SK-N-SH (cell line): ENCODE results near the gene SELENOM.

Experiments used
- EZH2phosphoT487 ChIP-seq: fragments of 200-600 bp; sonication (generic); IDR thresholded peaks from 2 replicates; pipeline ENCODE4 v1.6.1; 2017; ENCODE audit warnings: low read depth, mixed run types, mild to moderate bottlenecking, antibody characterized with exemption, moderate library complexity, borderline replicate concordance
- FOXM1 ChIP-seq: IDR thresholded peaks from 2 replicates; pipeline ENCODE4 v1.4.0; 2012; ENCODE audit warnings: low read depth, mild to moderate bottlenecking
- MAX ChIP-seq: IDR thresholded peaks from 2 replicates; pipeline ENCODE4 v1.4.0; 2012; ENCODE audit warnings: low read depth
- MEF2A ChIP-seq: IDR thresholded peaks from 2 replicates; pipeline ENCODE4 v1.4.0; 2012; ENCODE audit warnings: low read depth, borderline replicate concordance
- MXI1 ChIP-seq: IDR thresholded peaks from 2 replicates; pipeline ENCODE4 v1.6.1; 2012; ENCODE audit warnings: mild to moderate bottlenecking, low read depth, low read length, improper control_type of control experiment
- NRF1 ChIP-seq: IDR thresholded peaks from 2 replicates; pipeline ENCODE4 v1.6.1; 2012; ENCODE audit warnings: low read depth, mild to moderate bottlenecking, low read length
- POLR2AphosphoS5 ChIP-seq: IDR thresholded peaks from 2 replicates; pipeline ENCODE4 v1.6.1; 2012; ENCODE audit warnings: low read depth, low read length
- RAD21 ChIP-seq: IDR thresholded peaks from 2 replicates; pipeline ENCODE4 v1.6.1; 2012; ENCODE audit warnings: mild to moderate bottlenecking, low read length
- RFX5 ChIP-seq: IDR thresholded peaks from 2 replicates; pipeline ENCODE4 v1.6.1; 2012; ENCODE audit warnings: mild to moderate bottlenecking, improper control_type of control experiment, low read length
- SMC3 ChIP-seq: IDR thresholded peaks from 2 replicates; pipeline ENCODE4 v1.6.1; 2012; ENCODE audit warnings: low read depth, low read length, improper control_type of control experiment
- TCF12 ChIP-seq: IDR thresholded peaks from 2 replicates; pipeline ENCODE4 v1.4.0; 2012
- YY1 ChIP-seq: IDR thresholded peaks from 2 replicates; pipeline ENCODE4 v1.4.0; 2012; ENCODE audit warnings: low read depth, mild to moderate bottlenecking
- TF ChIP-seq, protein P1 (sequence below): fragments of 200-600 bp; sonication (generic); IDR thresholded peaks from 2 replicates; pipeline ENCODE4 v1.6.1; 2017; ENCODE audit warnings: antibody characterized with exemption, mild to moderate bottlenecking, moderate library complexity
- TF ChIP-seq, protein P2 (sequence below): IDR thresholded peaks from 2 replicates; pipeline ENCODE4 v1.4.0; 2012; ENCODE audit warnings: low read depth, borderline replicate concordance

DNA sequence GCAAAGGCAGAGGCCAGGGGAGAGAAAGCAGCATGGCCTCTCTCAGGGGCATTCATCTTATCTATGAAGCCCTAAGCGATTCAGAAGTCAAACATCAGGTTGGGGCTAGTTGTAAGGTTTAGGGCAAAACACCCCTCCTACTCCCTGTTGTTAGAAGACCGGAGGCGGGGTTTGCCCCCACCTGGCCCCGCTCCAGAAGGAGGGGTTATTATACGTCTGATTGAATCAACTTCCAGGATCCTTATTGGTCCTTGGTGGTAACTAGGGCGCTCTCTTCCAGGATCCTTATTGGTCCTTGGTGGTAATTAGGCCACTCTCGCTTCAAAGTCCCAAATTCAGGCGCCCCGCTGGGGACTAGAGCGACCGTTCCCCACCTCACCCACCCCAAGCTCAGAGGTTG, 38.4 kb downstream of the SELENOM start:
- TF ChIP-seq POLR2AphosphoS5 = no peak
- TF ChIP-seq TCF12 = no peak
- no peak for TF ChIP-seq MAX
- TF ChIP-seq, protein P1, sequence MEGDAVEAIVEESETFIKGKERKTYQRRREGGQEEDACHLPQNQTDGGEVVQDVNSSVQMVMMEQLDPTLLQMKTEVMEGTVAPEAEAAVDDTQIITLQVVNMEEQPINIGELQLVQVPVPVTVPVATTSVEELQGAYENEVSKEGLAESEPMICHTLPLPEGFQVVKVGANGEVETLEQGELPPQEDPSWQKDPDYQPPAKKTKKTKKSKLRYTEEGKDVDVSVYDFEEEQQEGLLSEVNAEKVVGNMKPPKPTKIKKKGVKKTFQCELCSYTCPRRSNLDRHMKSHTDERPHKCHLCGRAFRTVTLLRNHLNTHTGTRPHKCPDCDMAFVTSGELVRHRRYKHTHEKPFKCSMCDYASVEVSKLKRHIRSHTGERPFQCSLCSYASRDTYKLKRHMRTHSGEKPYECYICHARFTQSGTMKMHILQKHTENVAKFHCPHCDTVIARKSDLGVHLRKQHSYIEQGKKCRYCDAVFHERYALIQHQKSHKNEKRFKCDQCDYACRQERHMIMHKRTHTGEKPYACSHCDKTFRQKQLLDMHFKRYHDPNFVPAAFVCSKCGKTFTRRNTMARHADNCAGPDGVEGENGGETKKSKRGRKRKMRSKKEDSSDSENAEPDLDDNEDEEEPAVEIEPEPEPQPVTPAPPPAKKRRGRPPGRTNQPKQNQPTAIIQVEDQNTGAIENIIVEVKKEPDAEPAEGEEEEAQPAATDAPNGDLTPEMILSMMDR = no peak
- no peak for TF ChIP-seq SMC3
- TF ChIP-seq RAD21 = no peak
- TF ChIP-seq, protein P2, sequence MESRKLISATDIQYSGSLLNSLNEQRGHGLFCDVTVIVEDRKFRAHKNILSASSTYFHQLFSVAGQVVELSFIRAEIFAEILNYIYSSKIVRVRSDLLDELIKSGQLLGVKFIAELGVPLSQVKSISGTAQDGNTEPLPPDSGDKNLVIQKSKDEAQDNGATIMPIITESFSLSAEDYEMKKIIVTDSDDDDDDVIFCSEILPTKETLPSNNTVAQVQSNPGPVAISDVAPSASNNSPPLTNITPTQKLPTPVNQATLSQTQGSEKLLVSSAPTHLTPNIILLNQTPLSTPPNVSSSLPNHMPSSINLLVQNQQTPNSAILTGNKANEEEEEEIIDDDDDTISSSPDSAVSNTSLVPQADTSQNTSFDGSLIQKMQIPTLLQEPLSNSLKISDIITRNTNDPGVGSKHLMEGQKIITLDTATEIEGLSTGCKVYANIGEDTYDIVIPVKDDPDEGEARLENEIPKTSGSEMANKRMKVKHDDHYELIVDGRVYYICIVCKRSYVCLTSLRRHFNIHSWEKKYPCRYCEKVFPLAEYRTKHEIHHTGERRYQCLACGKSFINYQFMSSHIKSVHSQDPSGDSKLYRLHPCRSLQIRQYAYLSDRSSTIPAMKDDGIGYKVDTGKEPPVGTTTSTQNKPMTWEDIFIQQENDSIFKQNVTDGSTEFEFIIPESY = no peak
- no peak for TF ChIP-seq MXI1
- TF ChIP-seq RFX5 = no peak
- TF ChIP-seq MEF2A = no peak
- TF ChIP-seq YY1 = no peak
- no peak for TF ChIP-seq NRF1
- no peak for TF ChIP-seq EZH2phosphoT487
- no peak for TF ChIP-seq FOXM1
